LNCAP (cell line): ENCODE results near the gene PCF11.

Experiments
- TF ChIP-seq, protein P1 (sequence below): fragments of 450-650 bp; IDR thresholded peaks from 2 replicates; pipeline ENCODE4 v1.5.1; 2017; ENCODE audit warnings: mild to moderate bottlenecking

The PCF11 gene

DNA sequence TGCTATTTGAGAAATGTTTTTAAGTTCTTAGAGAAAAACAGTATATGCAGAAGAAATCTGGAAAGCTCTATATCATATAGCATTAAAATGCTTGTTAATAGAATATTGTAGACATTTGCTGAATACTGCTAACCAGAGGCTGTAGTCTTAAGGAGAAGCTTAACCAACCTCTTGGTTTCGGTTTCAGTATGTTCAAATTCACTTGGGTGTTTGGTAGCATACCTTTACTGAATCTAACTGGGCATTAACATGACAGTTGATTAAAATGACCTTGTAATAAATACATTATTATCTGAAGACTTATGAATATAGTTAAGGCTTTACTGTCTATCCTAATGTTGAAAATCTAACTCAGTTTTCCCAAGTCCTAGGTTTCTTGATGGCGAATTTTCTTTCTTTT lies 5.4 kb downstream of the PCF11 start:
- TF ChIP-seq, protein P1, sequence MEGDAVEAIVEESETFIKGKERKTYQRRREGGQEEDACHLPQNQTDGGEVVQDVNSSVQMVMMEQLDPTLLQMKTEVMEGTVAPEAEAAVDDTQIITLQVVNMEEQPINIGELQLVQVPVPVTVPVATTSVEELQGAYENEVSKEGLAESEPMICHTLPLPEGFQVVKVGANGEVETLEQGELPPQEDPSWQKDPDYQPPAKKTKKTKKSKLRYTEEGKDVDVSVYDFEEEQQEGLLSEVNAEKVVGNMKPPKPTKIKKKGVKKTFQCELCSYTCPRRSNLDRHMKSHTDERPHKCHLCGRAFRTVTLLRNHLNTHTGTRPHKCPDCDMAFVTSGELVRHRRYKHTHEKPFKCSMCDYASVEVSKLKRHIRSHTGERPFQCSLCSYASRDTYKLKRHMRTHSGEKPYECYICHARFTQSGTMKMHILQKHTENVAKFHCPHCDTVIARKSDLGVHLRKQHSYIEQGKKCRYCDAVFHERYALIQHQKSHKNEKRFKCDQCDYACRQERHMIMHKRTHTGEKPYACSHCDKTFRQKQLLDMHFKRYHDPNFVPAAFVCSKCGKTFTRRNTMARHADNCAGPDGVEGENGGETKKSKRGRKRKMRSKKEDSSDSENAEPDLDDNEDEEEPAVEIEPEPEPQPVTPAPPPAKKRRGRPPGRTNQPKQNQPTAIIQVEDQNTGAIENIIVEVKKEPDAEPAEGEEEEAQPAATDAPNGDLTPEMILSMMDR: no peak

DNA sequence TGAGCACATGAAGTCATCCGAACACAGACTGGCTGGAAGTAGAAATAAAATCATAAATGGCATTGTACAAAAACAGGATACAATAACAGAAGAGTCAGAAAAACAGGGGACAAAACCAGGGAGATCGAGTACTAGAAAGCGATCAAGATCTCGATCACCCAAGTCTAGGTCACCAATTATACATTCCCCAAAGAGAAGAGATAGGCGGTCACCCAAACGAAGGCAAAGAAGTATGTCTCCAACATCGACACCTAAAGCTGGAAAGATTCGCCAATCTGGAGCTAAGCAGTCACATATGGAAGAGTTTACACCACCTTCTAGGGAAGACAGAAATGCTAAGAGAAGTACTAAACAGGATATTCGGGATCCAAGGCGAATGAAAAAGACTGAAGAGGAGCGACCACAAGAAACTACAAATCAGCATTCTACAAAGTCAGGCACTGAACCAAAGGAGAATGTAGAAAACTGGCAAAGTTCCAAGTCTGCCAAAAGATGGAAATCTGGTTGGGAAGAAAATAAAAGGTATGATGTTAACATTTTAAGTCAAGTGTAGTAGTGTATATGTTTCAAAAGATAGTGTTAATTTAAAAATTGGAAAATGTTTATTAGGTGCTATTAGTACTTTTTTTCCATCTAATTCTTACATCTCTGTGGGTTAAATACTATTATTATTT lies 9.4 kb downstream of the PCF11 start:
- TF ChIP-seq, protein P1: no peak

DNA sequence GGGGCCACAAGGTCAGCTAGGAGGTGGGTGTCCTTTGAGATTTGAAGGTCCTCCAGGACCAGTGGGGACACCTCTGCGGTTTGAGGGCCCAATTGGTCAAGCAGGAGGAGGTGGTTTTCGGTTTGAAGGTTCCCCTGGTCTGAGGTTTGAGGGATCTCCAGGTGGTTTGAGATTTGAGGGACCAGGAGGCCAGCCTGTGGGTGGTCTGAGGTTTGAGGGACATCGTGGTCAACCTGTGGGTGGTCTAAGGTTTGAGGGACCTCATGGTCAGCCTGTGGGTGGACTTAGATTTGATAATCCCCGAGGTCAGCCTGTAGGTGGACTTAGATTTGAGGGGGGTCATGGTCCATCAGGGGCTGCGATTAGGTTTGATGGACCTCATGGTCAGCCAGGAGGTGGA lies 11.8 kb downstream of the PCF11 start:
- TF ChIP-seq, protein P1: no peak

DNA sequence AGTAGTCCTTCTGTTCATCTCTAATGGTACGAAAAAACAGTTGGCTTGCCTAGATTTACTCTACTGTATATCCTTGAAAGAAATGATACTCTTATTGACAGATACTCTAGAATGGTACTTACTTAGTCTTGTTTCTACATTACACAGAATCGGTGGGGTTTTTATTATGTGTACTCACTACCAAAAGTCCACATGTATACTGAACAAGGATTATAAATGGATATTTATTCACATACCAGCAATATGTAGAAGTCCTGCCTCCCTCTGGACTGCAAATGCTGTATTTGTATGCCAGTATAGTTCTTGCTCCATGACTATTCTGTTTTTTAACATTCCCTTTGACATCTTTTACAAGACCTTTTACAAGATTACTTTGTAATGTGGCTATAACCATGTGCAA lies 13.9 kb downstream of the PCF11 start:
- TF ChIP-seq, protein P1: no peak

DNA sequence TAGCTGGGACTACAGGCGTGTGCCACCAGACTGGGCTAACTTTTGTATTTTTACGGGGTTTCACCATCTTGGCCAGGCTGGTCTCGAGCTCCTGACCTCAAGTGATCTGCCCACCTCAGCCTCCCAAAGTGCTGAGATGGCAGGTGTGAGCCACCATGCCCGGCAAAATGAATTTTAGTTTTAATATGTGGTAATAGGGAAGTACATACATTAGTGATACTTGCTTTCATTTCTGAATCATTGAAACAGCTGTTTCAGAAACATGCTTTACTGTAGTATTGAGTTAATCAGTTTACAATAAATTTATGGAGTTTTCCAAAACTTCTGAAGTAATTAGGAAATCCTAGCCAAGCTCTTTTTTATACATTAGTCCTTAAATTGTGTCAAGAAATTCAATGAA lies 15.6 kb downstream of the PCF11 start:
- TF ChIP-seq, protein P1: no peak

DNA sequence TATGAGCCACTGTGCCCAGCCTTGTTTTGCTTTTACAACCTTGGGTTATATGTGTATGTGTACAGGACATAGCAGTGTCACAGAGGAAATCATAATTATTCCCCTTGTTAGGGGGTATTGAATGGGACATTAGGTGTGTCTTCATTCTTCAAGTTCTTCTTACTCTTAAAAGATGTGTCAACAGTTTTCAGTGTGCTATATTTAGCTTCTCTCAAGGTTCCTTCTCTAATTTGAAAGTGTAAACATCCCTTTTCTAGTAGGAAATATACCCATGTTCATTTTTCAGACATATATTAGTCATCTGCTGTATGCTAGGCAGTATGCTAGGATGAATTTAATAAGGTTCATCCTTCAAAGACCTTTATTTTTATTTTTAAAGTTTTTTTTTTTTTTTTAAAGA lies 17.1 kb downstream of the PCF11 start:
- TF ChIP-seq, protein P1: no peak

DNA sequence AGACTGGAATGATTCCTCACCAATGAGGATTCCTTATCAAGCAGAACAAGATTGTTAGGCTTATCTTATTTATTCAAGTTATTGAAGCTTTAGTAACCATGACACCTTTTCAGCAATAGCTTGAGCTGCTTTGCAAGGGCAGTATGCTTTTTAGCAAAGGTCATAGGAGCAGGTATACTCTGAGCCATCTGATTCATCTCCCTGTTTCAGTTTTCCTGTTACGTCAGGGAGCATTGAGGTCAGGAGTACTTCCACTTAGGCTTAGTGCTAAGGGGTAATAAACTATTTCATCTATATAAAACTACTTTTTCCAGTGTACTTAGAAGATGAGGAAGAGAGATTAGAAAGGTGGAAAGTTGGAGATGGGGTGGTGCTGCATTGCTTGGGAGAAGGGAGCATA lies 18.9 kb downstream of the PCF11 start:
- TF ChIP-seq, protein P1: no peak

DNA sequence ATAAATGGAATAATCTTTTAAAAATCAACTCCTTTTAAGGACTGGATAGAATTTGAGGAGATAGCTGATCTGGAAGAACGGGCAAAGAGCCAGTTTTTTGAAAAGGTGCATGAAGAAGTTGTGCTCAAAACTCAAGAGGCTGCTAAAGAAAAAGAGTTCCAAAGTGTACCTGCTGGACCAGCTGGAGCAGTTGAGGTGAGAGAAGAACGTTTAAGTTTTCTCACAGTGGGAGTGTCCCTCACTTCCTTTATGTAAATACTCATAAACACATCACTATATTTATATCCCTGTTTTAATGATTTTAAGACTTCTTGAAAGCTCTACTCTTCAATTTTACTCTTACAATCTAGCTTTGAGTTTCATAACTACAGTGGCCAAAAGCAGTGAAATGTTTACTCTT lies 24.9 kb downstream of the PCF11 start:
- TF ChIP-seq, protein P1: no peak
